Activated CD8-positive, alpha-beta memory T cell treated with anti-CD3 and anti-CD28 coated beads for 36 hours (primary cell): ENCODE data around the gene TMEM132A. TPM values are rescaled to one million over a fixed set of nuclear protein-coding genes. Genes with fewer than 3 reads are reported as not detected.

ENCODE experiments used
- CTCF ChIA-PET: fragments of 350-600 bp; sonication (Branson Sonifier 250); formaldehyde crosslinking; loops from one replicate; lab custom pipeline; 2021; ENCODE audit warnings: antibody characterized with exemption; lab: Charles Lee
- POLR2A ChIA-PET: fragments of 350-600 bp; sonication (Branson Sonifier 250); formaldehyde crosslinking; loops from one replicate; lab custom pipeline; 2021; ENCODE audit warnings: antibody characterized with exemption; lab: Charles Lee
- total RNA-seq, 2 experiments: library from RNA; stranded (reverse); gene quantifications; one replicate each; pipeline ENCODE4 v1.2.3, GENCODE V29; 2021

Gene TMEM132A
- total RNA-seq, 2 experiments from 2014 or later, result 0.99 to 1.1 TPM

- POLR2A ChIA-PET, result no interaction called here
- CTCF ChIA-PET, result no interaction called here
Measured at GRCh38 chr11:60930394-60930793, 6.1 kb downstream of the TMEM132A start.

- CTCF ChIA-PET, result interaction anchor here (1.0 kb wide), 1 partner anchor 23 kb away, joined by 3 read pairs; no protein-coding TSS in a partner anchor
- POLR2A ChIA-PET, result no interaction called here
Measured at GRCh38 chr11:60931917-60932316, 7.7 kb downstream of the TMEM132A start.

DNA sequence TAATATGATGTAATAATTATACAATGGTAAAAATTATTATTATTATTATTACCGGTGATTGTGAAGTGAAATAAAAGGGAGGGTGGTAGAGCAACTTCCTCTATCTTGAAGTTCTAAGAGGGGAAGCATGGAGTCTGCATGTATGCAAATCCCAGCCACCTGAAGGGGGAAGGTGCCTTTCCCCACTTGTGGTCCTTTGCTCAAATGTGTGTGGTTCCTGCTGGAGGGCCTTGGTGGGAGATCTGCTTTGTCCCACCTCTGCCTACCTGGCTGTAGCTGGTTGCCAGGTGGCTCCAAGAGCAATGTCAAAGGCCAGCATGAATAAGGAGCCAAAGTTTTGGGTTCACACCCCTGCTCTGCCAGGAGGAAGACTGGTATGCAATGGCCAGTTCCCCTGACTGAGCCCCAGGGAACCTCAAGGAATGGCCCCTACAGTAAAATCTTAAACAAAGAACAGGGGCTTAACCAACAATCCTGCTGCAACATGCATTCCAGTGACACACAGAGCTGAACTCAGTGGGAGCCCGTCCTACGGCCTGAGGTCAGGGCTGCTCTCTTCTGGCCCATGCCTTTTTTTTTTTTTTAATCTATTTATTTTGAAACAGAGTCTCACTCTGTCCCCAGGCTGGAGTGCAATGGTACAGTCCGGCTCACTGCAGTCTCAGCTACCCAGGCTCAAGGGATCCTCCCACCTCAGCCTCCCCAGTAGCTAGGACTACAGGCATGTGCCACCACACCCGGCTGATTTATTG, 8.5 kb downstream of the TMEM132A start:
- POLR2A ChIA-PET, result no interaction called here
- CTCF ChIA-PET, result no interaction called here

DNA sequence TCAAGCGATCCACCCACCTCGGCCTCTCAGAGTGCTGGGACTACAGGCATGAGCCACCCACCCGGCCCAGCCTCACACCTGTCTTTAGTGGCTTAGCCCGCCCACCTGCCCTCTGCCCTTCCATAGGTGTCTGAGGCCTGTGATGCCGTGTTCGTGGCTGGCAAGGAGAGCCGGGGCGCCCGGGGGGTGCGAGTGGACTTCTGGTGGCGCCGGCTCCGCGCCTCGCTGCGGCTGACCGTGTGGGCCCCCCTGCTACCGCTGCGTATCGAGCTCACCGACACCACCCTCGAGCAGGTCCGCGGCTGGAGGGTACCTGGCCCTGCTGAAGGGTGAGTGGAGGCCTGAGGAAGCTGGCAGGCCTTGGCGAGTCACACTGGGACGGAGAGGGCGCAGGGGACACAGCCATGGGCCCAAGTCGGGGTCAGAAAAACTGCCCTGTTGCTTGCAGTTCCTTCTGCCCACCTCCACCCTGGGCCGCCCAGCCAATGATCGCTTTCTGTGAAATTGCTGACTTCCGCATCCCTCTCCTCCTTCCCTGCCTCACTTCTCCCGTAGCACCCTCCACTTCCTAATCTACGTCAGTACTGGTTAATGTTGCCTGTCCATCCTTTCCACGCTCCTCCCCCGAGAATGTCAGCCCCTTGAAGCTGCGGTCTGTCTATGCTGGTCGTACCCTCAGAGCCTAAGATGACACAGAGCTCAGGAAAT, 9.3 kb downstream of the TMEM132A start:
- CTCF ChIA-PET, result no interaction called here

GRCh38 chr11:60934124-60934789, 10.0 kb downstream of the TMEM132A start:
- ChIA-PET CTCF (no interaction called here), POLR2A (no interaction called here)

More for the DNA sequence above, 9.3 kb downstream of the TMEM132A start:
- POLR2A ChIA-PET, result no interaction called here

- POLR2A ChIA-PET, result no interaction called here
Measured at GRCh38 chr11:60934790-60935605, 10.7 kb downstream of the TMEM132A start.

GRCh38 chr11:60935676-60936442, 11.6 kb downstream of the TMEM132A start:
- ChIA-PET POLR2A (no interaction called here), CTCF (no interaction called here)

More at GRCh38 chr11:60934790-60935605, 10.7 kb downstream of the TMEM132A start:
- CTCF ChIA-PET, result no interaction called here

GRCh38 chr11:60936467-60937143, 12.3 kb downstream of the TMEM132A start:
- CTCF ChIA-PET, result no interaction called here

GRCh38 chr11:60937144-60937527, 12.9 kb downstream of the TMEM132A start:
- CTCF ChIA-PET, result no interaction called here
- POLR2A ChIA-PET, result no interaction called here

More at GRCh38 chr11:60936467-60937143, 12.3 kb downstream of the TMEM132A start:
- POLR2A ChIA-PET, result no interaction called here

- CTCF ChIA-PET, result interaction anchor here (1.2 kb wide), 1 partner anchor 28 kb away, joined by 3 read pairs; no protein-coding TSS in a partner anchor
- POLR2A ChIA-PET, result no interaction called here
Measured at GRCh38 chr11:60937811-60938210, 13.6 kb downstream of the TMEM132A start.

GRCh38 chr11:60938500-60938899, 14.2 kb downstream of the TMEM132A start:
- ChIA-PET CTCF (interaction anchor here (1.2 kb wide), 1 partner anchor 28 kb away, joined by 3 read pairs; no protein-coding TSS in a partner anchor), POLR2A (no interaction called here)

DNA sequence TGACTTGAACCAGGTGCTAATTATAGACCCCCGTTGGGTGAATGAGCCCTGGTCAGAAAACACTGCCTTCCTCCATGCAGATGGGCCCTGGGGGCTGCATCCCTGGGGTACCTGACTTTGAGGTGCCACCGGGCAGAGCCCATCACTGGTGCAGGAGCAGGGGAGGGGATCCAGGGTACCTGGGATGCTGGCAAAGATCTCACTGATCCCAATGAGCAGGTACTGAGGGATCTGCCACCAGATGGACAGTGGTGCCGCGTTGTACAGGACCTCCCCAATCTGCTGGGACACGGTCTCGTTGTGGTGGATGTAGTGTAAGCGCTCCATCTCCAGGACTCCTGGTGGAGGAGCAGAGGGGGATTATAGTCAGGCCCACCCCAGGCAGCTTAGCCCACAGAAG, 15.0 kb downstream of the TMEM132A start:
- POLR2A ChIA-PET, result no interaction called here

GRCh38 chr11:60939855-60940254, 15.6 kb downstream of the TMEM132A start:
- ChIA-PET POLR2A (no interaction called here), CTCF (interaction anchor here (1.1 kb wide), 1 partner anchor 12 kb away, joined by 4 read pairs; no protein-coding TSS in a partner anchor)

More for the DNA sequence above, 15.0 kb downstream of the TMEM132A start:
- CTCF ChIA-PET, result interaction anchor here (1.1 kb wide), 1 partner anchor 11 kb away, joined by 4 read pairs; no protein-coding TSS in a partner anchor

- POLR2A ChIA-PET, result interaction anchor here (1.0 kb wide), 1 partner anchor 28 kb away, joined by 3 read pairs; the partner anchor contains the start of gene TMEM109
- CTCF ChIA-PET, result interaction anchor here (0.9 kb wide), 1 partner anchor 21 kb away, joined by 3 read pairs; no protein-coding TSS in a partner anchor
Measured at GRCh38 chr11:60941371-60942119, 17.3 kb downstream of the TMEM132A start.

GRCh38 chr11:60942219-60942618, 18.0 kb downstream of the TMEM132A start:
- POLR2A ChIA-PET, result no interaction called here
- CTCF ChIA-PET, result no interaction called here

- POLR2A ChIA-PET, result no interaction called here
- CTCF ChIA-PET, result interaction anchor here (0.7 kb wide), 1 partner anchor 203 kb away, joined by 4 read pairs; no protein-coding TSS in a partner anchor
Measured at GRCh38 chr11:60942970-60943565, 18.8 kb downstream of the TMEM132A start.
